ENCODE results near the gene NTM.

NTM gene

DNA sequence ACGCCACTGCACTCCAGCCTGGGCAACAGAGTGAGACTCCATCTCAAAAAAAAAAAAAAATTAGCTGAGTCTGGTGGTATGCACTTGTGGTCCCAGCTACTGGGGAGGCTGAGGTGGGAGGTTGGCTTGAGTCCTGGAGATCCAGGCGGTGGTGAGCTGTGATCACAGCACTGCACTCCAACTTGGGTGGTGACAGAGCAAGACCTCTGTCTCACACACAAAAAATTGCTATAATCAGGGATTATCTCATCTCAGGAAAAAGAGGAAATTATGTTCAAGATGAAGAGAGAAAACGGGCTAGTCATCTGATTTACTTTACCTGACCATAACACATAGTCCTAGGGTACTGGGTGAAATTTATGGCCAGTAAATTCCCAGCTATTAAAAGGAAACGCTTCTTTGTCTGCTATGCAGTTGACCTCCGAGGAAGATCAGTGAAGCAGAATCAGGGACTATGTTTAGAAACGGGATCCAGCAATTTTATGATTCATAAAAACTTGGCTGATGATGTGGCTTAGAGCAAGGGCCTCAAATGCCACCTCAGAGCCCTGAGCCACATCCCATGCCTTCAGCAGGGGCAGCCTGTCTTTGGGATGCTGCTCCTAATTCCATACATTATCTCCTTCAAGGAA, 386.2 kb downstream of the NTM start:
- no peak for DNase-seq

DNA sequence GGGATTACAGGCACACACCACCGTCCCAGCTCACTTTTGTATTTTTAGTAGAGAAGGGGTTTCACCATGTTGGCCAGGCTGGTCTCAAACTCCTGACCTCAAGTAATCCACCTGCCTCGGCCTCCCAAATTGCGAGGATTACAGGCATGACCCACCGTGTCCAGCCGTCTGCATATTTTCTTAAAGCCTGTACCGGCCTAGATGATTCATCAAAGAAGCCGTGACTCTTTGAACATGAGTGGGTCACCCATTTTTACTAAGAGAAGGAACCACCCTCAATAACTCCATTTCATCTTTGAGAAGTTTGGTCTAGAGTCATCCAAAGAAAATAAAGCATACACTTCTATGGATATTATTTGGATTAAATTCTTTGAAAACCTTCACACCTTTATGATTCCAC, 388.3 kb downstream of the NTM start:
- DNase-seq: no peak

DNA sequence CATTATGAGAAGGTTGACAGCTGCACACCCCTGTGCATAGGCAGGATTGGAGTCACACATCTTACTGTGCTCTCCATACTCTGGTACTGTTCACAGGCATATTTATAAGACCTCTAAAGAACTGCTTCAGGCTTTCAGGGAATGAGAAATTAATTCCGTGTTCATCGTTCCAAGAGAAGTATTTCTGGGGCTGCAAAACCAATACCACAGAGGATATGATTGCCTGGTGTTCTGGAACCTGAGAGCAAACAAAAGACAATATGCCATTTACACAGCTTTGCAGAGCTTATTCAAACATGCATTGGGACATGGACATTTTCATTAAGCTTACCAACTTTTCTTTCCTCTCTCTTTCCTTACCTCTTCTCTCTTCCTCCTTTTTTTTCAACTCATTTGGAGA, 388.7 kb downstream of the NTM start:
- DNase-seq: no peak

DNA sequence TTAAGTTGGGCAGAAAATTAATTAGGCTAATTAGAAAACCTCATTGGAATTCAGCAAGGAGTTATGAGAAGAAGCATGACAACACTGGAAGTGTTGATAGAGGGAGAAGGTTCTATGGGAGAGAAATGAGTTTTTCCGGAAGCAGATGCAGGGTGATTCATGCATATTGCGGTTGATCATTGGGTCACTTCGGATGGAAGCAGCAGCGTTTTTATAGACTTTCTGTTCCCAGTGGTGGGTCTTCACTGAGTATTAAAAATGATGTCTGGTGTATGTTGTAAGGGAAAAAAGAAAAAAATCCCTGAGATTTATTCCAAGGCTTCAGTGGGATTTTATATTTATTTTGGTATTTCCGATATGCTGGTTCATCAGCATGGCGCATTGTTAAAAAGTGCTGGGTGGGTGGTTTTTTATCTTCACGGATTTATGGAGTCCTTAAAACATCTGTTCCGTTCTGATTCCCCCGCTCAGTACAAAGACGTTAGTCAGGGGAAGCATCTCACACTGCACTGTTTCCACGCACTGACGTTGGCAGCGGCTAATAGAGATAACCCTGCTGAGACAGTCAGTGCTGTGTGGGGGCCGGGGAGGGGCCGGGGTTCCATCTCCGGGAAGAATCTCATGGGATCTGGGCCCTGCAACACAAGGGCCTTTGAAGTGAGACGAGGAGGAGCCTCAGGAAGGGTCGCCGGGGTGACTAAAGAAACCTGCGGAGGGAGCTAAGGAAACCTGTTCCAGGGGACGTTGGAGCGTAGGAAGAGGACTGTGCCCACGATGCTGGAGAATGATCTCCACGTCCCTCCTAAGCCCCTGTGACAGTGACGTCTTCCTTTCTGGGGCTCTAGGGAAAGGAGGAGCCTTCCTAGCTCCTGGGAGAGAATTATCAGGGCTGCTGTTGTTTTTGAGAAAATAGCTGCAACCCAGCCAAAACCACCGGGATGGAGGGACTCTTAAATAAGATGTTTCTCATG, 390.0 kb downstream of the NTM start:
- no peak for DNase-seq

DNA sequence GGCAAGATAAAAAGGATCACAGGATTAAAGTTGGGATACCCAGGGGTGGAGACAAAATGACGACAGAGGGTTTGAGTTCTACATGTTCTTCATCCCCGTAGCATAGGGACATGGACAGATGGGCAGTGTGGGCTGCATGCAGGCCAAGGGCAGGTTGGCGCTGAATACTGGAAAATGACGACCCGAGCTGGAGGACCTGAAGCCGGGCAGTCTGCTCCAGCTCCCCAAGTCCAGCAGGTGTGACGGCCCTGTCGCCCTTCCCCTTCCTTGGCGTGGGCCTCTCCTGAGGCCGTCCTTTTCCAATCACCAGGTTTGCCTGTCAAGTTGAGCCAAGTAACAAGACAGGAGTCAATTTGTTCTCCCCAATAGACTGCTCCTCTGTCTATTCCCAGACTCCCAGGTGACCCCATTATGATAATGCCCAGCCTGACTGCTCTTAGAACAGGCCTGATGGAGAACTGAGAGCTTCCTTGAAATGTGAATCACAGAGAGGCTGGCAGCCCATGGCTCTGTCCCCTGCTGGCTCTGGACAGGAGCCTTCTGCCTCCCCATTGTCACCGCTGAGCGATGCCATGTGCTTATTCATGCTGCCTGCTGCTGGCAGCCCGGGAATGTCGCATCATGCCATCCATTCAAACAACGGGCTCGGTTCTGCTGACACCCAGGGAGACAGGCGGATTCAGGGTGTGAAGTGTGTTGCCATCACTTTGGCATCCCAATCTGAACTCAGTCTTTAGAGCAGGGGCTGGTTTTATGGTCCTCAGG, 392.1 kb downstream of the NTM start:
- no peak for DNase-seq

DNA sequence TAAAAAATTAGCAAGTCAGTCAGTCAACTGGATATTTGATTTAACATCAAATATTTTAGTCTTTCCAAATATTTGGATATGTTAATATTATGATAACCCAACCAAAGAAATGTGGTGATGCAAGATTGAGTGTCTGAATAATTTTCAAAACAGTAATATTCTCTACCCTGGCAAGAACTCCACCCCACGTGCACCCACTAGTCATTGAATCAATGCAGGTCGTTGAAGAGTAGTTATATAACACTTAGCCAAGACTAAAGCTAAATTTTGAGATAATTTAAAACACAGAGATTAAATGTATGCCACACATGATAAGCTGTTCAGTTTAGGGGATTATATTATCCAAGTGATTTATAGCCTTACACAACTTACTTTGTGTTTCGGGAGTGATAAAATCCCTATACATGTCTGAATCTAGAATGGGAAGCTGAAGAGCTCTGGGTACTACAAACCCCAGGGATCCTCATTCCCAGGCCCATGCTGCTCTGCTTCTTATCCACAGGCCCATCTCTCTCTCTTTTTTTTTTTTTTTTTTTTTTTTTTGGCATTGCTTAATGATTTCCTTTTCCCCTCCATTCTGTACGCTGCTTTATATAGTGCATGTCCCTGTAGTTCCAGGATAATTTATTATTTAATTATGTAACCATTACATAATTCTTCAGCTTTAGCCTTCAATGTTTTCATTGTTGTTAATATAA, 392.9 kb downstream of the NTM start:
- DNase-seq: no peak

DNA sequence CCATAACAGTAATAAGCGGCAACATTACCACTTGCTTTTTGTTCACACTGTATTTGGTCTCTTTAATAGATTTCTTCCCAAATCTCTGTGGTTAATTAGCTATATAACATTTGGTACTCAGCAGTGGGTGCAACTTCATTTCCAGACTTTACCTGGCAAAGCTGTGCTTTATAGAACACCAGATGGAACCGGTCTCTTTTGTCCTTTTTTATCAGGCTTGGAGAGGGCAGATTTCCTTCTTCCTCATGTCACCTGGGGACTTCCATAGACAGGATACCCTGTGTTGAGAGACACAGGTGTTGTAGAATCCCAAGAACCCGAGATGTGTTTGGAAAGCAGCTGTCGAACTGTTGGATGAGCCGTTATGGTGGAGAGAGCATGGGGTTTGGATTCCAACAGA, 393.7 kb downstream of the NTM start:
- no peak for DNase-seq

DNA sequence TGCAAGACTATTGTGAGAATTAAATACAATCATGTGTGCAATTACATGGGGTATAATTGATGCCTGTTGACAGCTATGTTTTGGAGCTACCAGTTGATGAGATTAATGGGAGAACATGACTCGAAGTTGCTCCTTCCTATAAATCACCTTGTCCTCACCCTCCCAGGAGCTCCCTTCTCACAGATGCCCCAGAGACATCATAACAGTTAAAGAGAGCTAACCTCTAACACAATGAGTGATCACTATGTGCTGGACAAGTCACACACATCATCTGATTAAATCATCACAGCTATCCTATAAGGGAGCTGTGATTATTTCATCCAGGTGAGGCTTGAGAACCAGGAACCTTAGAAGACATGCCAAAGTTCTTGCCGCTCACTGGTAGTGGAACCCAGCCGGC, 394.2 kb downstream of the NTM start:
- no peak for DNase-seq

DNA sequence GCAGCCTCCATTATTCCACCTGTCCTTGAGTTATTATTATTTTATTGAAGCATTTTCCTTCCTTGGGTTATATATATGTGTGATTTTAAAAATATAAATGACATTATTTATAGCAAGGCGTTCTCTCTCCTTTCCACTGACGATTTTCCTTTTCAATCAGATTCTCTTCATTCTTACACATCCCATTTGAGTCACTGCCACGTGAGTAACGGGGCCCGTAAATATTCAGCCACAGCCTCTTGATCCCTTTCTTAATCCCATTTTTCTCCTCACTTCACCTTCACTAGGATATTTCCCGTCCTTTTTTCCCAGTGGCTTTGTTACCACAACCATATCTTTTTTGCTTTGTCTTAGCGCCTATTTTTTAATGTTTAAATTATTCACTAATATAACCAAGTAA, 396.2 kb downstream of the NTM start:
- DNase-seq: no peak

DNA sequence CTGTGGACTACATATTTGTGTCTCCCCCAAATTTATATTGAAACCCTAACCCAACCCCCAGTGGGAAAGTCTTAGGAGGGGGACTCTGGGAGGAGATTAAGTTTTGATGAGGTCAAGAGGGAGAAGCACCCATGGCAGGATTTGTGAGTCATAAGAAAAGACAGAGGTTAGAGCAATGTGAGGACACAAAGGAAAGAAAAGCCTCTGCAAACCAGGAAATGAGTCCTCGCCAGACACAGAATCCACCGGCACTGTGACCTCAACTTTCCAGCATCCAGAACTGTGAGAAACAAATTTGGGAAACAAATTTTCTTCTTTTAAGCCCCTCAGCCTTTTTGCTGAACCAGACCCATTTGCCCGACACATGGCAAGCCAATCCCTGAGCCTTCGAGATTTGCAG, 397.0 kb downstream of the NTM start:
- DNase-seq: no peak

DNA sequence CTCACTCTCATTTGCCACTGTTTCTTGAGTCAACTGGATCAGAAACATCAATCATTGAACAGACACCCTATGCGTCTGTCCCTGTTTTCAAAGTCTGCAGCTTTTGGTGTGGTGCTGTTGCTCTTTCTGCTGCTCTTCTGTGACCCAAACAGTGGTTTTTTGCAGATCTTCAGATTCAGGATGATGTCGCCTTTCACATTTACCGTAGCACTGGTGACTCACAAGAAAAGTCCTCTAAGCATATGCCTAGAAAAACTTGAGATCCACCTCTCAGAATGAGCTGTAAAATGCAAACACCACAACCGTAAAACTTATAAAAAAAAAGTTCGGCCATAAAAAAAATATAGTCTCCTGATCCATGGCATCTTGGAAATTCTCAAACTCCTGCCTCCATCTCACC, 400.4 kb downstream of the NTM start:
- no peak for DNase-seq

DNA sequence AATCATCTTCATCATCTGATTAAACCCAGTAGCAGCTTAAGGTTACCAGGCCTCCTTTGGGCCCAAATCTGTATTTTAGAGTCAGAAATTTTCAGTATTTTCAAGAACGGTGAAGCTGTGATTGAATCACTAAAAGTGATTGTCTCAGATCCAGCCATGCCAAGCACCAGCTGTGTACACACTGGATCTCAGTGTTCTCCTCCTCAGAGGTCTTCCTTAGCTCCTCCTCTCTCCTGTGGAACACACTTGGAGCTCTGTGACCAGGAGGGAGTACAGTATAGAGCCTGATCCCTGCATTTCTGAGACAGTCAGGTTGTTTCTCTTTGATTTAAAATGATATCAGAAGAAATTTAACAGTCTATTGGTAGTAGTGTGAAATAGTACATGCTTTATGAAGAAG, 401.1 kb downstream of the NTM start:
- no peak for DNase-seq

DNA sequence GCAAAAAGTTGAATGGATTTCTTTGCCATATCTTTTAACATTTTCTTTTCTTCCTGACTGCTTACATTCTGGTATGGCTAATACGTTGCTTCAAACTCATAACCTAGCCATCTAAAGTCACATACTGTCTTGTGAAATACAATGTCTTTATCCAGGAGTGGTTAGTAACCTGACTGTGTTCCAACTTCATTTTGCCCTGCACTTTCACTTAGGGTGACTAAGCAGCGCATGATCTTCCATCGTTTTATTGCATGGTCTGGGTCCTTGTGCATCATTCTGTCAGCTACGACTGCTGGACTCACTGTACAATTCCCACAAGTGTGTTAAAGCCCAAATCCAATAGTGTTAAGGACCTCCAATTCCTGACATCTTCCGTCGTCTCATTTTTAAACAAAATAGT, 403.2 kb downstream of the NTM start:
- no peak for DNase-seq

DNA sequence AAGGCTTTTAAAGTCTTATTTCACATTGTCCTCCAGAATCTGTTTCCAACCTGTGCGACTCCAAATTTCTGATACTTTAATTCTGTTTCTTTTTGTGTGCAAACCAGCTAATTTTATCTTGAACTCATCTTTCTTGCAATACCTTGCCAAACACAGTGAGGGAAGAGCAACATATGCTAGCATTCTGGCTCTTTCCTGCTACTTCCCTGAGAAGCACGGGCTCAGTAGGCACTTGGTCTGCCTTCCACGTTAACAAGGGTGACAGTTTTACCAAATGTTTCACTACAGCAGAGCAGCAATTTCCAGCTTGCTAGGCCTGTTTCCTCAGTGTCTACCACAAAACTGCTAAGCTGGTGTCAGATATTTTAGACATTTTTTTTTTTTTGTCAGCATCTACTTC, 405.8 kb downstream of the NTM start:
- DNase-seq: no peak

DNA sequence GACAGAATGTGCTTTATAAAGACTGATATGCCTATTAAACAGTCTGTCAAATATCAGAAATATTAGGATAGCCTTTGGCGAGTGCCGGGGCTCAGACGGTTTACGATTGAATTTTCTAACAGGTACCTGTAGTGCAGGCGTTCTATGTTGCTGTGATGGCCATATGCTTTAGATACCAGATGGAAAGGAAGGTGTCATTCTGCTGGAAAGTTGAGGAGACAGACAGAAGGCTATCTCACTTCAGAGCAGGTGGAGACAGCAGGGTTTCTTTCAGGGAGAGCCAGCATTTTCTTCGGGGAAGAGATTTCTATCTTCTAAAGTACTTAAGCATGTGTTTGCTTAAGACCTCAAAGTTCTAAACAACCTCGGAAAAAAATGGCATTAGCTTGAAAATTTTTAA, 415.4 kb downstream of the NTM start:
- no peak for DNase-seq

DNA sequence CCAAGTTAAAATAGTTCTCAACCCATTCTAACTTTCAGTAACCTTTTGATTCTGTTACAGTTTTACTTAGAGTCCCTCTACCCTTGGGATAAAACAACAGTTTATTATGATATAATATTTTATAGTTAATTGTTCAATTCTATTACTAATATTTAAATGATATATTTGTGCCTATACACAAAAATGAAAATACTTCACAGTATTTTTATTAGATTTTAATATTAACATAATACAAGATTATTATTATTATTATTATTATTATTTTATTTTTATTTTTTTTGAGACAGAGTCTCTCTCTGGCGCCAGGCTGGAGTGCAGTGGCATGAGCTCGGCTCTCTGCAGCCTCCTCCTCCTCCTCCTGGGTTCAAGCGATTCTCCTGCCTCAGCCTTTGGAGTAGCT, 416.7 kb downstream of the NTM start:
- DNase-seq: no peak

DNA sequence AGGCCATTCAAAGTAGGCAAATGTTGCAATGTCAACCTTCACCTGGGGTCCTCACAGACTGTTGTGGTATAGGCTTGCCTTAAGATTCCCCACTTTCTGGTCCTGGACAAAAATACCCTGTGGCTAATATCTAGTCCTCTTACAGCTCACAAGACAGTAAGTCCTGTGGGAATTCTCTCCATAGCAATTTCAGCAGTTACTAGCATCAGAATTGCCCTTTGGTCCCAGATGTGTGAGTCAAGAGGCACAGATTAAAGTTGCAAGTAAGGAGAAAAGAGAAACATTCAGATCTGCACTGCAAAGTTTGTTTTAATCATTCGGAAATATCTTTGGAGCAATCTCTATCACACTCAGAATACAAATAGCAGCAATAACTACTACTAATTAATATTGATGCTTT, 420.2 kb downstream of the NTM start:
- DNase-seq: no peak

DNA sequence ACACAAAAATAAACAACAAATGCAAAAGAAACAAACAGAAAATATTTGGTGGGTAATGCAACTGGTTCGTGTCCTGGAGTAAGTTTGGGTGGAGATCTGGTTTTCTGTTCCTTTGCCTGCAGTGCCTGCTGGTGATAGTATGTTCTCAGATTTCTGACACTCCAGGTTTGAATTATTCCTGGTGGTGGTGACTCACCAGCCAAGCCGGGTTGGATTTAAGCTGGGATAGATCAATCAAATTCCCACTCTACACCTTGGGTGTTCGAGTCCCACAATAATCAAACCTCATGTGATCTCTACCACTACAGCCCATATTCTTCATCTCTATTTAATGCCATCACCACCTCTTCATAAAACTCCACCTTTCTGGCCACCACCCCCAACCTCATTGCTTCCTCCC, 421.8 kb downstream of the NTM start:
- DNase-seq: no peak

DNA sequence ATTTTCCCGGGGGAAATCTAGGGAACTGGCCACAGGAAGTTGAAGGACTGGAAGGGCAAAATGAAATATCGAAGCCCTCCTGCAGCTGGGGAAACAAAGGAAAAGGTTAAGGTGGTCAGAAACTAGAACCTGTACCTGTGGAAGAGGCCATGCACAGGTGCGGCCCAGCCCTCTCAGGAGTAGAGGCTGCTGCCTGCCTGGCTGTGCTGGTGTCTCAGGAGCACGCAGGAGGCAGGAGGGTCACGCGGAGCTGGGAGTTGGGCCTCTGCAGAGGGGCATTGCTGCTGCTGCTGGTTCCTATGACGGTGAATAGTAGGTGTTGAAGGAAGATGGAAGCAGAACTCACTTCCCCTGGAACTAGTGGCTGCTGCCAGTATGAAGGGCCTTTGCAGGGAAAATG, 425.7 kb downstream of the NTM start:
- no peak for DNase-seq

DNA sequence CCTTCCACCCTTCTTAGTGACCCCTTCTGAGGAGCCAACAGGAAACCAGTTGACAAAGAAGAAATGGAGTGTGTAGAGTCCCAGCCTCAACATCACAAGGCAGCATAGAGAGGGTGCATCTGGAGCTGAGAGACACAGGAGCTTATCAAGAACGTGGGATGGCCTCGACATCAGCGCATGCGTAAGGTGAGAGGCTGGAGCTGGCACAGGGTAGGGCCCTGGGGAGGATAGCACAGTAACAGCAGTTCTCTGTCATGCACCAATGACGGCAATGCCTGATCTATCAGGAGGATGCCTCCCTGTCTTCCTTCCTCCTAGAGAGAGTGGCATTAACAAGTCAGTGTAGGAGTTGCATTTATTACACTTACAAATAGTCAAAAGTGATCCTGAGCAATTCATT, 426.1 kb downstream of the NTM start:
- DNase-seq: no peak

DNA sequence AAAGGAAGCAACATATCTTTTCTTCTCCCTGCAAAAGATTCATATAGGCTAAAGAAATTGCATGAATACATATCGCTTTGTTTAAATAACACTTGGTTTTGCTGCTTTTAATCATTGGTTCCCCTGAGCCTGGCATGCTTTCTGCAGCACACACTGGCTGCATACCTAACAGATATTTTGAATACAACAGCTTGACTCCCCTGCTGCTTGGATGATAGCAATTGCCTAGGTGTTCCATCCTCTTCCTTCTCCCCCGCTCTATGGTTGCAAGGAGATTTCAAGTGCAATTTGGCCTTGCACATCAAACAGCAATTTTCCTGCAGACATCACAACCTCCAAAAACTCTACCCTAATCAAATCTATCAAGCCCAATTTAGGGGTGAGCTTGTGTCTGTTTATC, 430.0 kb downstream of the NTM start:
- no peak for DNase-seq

DNA sequence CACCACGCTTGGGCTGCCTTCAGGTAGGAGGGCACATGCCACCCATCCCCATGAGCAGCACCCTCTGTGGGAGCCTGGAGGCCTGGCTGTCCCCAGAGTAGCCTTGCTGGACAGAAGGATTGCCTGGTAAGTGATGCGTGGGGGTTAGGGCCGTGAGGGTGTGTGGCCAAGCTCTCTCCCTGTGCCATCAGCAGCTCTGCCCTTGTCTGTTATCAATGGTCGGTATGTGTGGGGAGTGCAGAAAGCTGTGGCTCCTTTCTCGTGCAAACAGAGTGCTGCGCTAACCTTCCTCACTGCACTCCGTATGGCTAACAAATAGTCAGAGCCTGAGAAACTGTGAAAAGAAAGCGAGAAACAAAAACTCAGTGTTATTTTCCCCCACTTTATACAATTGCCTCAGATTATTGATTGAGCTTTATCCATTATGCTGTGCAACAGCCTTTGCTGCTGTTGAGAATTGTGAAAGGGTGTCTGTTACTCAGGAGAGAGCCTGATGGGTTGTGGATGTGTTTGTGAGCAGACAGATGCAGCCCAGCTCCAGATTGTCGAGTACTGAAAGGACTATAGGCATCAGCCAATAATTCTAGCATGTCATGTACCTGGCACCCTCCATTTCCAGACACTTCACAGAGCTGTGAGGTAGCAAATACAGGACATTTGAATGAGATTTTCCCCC, 432.2 kb downstream of the NTM start:
- DNase-seq: no peak

DNA sequence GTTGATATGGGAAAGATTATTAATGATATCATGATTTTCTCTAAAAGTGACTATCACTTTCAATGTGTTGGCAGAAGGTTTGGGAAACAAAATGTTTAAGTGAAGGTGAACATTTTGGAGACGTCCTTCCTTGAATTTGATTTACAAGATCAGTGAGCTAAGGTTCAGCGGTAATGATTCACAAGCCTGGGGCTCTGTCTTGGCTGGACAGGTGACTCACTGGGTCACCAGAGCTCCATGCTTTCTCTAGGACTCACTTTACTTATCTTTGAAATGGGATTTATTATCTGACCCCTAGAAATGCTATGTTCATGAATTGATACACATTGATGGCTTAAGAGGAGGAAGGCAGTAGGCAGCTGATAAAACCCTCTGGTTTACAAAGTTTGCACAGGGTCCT, 437.5 kb downstream of the NTM start:
- DNase-seq: no peak

All from NCI-H446 (cell line).